NCI-H1417 treated with DMSO at 0.1 percent for 48 hours (cell line): ENCODE results near the gene LRP2BP.

ENCODE experiments used
- DNase-seq: peaks from one replicate; lab custom pipeline; 2025; lab: John Stamatoyannopoulos, UW

Gene LRP2BP

DNA sequence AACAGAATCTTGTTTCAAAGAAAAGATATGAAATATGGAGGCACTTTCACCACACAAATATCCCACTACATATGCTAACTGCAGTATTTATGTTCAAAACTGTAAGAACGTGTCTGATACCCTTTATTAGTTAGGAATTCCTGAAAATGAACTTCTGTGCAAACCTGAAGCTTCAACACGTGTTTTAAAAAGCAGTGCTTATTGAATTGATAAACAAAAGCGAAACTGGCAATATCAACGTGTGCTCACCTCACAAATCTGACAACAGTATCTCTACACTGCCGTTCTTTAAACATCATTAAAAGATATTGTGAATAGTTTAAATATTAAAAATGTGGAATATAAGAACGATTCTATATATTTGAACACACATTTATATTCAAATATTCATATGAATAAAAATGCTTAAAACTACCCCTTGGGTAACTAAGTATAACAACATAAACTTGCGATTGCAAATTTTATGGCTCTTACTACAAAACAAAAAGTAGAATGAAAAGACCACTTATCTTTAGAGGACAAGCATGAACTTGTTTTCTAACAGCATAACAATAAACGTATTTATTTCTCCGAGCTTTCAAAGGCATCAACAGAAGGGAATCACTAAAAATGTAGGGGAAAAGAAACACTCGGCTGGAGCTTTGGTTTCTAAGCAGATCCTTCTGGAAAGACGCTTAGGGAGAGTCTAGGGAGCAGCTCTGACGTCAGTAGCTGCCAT is at the start of gene LRP2BP:
TSS of gene LRP2BP (minus strand) at position 687 of the 718 bp plus-strand sequence. CDS start 17,738 bp downstream, outside the sequence.
- no peak for DNase-seq

DNA sequence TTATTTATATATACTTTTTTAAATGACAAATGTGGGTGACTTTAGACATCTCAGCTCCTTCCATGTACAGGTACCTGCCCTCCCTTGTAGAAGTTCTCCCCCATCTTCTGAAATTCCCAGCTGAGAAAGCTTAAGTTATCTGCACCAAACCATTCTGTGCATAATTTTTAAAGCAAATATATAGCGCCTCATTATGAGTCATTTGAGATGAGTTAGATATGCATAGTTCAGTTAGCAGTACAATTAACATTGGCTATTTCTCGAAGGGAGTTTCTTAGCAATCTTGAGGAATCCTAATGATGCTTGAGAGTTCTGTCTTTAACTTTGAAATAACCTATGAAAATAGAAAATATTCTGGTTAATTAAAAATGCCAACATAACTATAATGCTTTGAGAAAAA is 49.5 kb upstream of the LRP2BP start:
- DNase-seq: no peak

DNA sequence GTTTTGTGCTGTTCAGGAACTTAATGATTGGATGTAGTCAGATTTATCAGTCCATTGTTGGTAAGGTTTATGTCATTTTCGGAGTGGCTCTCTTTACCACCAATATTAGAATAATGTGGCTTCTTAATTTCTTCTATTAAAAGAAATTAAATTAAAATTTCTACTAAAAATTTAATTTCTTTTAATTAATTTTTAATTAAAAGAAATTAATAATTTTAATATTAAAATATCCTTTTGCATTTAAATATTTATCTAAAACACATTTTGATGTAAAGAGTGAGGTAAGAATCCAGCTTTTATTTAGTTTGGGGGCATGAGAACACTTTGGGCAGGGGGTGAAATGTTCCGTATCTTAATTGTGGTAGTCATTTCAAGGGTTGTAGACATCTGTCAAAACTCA is 45.8 kb upstream of the LRP2BP start:
- DNase-seq: no peak

DNA sequence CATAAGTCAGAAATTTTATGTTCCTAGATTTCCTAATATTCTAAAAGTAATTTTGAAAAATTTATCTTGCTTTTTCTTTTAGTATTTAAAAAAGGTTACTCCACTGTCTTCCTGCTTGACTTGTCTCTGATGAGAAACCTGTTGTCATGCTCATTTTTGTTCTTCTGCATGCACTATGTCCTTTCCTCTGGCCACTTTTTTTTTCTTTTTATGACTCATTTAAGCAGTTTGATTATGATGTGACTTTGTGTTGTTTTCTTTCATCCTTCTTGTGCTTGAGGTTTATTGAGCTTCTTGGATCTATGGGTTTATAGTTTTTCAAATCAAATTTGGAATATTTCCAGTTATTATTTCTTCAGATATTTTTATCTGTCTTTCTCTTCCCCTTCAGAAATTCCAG is 42.1 kb upstream of the LRP2BP start:
- no peak for DNase-seq

DNA sequence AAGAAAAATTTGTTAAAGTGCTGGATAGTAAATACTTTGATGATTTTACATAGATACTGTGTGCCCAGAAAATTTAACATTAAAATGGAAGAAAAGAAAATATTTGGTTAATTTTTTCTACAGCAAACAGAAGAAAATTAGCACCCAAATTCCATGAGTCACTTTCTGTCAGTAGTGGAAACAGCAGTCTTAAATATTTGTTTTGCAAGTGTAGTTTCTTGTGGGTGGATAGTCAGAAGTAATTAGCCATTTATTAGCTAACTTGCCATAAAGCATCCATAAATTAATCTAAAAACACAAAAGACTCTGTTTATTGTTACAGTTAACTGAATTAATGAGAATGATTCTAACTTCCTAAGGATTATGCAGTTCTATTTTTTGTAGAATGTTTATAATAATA is 39.7 kb upstream of the LRP2BP start:
- DNase-seq: no peak

DNA sequence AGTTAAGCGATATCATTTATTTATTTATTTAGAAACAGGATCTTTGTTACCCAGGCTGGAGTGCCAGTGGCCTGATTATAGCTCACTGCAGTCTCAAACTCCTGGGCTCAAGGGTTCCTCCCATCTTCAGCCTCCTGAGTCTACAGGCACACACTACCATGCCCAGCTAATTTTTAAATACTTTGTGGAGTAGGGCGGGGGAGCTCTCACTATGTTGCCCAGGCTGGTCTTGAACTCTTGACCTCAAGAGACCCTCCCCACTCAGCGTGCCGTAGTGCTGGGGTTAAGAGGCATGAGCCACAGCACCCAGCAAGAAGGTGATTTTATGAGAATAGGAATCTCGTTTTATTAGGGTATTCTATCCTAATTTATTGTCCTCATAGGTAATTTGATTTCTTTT is 33.9 kb upstream of the LRP2BP start:
- no peak for DNase-seq

DNA sequence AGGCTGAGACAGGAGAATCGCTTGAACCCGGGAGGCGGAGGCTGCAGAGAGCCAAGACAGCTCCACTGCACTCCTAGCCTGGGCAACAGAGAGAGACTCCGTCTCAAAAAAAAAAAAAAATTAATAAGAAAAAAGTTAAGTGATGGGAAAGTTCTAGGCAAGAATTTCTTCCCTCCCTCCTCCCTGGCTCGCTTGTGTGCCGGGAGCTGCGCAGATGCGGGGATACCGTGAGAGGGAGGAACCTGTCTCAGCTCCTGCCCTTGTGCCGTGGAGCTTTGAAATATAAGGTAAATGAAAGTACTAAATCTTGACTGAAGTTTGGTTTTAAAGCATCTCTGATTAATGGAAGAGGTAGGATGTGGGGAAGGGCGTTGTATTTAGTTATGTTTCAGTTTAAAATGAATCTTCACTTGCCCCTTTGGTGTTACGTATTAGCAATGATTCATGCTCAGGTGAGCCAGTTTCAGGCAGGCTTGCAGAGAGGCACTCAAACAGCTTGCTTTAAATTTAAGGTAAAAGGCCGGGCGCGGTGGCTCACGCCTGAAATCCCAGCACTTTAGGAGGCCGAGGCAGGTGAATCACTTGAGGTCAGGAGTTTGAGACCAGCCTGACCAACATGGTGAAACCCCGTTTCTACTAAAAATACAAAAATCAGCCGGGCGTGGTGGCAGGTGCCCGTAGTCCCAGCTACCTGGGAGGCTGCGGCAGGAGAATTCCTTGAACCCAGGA is 31.4 kb upstream of the LRP2BP start:
- no peak for DNase-seq

DNA sequence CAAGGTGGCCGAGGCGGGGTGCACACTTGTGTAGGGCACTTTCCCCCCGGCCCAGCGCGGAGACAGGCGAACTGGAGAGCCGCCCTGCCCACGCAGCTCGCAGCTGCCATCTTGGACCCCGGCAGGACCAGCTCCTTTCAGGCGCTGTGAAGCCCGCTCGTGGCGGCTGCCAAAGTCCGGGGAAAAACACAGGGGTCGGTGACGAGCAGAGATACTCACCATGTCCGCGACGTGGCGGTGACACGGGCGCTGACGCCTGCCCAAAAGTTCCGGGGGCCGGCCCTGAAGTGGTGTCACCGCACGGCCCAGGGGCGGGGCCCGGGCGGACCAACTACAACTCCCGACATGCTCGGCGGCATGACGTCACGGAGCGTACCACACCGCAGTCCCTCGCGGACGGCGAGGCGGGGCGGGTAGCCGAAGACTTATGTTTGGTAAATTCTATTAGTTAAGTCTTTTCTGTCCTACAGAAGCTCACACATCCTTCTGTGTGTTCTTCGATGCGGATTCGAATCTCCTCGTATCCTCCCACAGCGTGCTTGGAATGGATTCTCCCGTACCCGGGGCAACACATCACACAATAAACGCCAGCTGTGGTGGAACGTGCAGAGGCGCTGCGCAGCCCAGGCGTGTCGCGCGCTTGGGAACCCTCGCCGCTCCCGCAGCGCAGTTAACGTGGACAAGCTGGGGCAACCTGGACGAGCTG is 30.1 kb upstream of the LRP2BP start, which contains the start of gene UFSP2:
TSS of gene UFSP2 (minus strand) at position 318 of the 706 bp plus-strand sequence. CDS start at position 222, 96 bp downstream.
- DNase-seq: peak; percentile 46

DNA sequence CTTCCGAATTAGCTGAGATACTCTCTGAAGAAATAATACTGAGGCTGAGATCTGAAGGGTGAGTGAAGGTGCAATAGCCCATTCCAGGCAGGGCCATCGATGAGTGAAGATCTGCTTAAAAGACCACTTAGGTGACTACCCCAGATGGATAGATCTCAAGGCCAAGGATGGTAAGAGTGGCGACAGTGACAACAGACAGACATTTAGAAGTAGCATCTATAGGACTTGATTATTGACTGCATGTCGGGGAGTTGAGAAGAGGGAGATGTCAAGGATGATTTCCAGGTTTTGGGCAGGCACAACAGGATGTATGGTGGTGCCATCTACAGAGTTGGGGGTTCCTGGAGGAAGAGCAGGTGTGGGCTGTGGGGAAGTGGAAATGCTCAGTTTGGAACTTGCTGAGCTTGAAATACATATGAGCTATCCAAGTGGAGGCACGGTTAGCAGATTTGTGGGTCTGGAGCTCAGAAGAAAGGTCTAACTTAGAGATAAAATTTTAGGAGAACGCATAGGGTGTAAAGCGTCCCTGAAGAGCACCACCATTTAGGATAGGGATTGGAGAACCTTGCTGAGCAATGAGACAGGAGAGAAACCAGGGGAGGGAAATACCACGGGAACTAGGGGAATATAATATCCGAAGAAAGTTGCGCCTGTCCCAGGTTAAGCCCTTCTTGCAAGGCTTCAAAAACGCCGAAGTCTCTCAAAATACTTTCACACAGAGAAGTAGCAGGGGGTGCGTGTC is 29.4 kb upstream of the LRP2BP start:
- DNase-seq: no peak

DNA sequence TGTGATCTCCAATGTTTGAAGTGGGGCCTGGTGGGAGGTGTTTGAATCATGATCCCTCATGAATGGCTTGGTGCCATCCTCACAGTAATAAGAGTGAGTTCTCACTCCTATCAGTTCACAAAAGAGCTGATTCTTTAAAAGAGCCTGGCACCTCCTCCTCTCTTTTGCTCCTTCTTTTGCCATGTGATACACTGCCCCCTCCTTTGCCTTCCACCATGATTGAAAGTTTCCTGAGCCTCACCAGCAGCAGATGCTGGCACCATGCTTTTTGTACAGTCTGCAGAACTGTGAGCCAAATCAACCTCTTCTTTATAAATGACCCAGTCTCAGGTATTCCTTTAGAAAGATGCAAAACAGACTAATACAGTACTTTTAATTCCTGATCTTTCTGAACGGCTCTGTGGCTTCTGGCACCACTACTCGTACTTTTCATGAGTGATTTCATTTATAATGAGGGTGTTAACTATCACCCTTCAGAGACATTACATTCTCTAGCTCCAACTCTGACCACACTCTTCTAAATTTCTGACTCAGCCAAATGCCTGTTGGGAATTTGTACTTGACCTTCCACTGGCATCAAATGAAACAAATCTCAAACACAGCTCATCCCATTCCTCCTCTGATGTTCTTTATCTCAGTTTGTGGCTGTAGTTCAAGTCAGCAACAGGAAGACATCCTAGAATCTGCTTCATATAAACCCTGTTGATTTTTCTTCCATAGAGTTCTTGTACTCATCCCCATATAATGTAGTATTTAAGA is 25.8 kb upstream of the LRP2BP start:
- DNase-seq: no peak

DNA sequence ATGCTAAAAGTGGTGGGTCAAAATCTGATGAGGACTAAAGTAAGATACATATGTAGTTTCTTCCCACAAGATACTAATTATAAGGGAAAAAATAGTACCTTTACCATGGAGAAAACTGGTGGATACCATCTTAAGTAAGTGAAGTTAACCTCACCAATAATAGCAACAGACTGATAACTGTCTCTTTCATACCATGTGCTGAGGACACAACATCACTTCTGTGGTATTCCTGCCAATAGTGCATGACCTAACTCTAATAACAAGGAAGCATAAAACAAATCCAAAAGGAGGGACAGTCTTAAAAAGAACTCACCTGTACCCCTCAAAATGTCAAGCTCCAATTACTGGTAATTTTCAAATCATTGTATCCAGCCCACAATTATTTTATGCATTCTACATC is 21.2 kb upstream of the LRP2BP start:
- no peak for DNase-seq

DNA sequence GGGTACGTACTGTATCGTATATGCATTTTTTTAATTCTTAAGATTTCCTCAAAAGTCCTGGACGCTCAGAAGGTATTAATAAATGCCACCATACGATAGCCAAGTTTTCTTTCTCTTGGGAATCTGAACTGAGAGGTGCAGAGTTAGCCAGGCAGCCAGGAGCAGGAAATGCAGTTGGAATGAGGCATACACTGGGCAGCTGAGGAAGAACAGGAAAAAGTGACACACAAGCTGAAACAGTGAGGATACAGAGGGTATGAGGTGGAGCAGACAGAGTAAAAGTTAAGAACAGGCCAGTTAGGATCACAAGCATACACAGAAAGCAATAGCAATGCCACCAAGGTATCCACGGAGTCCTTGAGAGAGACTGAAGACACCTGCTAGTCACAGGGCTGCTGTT is 16.7 kb upstream of the LRP2BP start:
- no peak for DNase-seq

DNA sequence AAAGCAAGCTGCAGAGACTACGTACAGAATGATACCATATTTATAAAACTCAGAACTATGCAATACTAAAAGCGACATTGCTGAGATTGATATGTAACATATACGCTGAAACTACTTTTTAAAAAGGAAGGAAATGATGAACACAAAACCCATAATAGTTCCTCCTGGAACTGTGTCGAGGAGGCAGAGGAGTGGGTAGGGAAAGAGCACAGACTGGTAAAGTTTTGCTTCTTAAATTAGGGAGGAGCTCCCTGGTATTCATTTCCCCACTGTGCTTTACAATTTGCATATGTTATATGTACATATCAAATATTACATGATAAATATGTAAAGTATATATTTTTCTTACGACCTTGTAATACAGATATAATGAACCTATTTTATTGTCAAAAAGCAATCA is 16.1 kb upstream of the LRP2BP start:
- DNase-seq: no peak

DNA sequence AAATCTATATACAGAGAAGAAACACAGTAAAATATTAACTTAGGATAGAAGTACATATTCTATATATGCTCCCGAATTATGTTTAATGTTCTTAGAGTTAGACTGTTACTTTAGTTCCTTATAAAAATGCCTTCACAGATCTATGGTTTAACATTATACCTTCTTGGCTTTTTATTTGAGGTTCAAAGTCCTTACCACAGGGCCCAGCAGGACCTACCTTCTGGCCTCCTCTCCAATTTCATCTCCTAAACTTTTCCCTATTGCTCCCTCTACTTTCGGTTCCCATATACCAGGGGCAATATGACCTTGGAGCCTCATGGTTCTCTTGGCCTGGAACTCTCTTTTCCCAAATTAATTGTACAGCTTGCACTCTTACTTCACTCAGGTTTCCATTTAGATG is 12.7 kb upstream of the LRP2BP start:
- DNase-seq: no peak

DNA sequence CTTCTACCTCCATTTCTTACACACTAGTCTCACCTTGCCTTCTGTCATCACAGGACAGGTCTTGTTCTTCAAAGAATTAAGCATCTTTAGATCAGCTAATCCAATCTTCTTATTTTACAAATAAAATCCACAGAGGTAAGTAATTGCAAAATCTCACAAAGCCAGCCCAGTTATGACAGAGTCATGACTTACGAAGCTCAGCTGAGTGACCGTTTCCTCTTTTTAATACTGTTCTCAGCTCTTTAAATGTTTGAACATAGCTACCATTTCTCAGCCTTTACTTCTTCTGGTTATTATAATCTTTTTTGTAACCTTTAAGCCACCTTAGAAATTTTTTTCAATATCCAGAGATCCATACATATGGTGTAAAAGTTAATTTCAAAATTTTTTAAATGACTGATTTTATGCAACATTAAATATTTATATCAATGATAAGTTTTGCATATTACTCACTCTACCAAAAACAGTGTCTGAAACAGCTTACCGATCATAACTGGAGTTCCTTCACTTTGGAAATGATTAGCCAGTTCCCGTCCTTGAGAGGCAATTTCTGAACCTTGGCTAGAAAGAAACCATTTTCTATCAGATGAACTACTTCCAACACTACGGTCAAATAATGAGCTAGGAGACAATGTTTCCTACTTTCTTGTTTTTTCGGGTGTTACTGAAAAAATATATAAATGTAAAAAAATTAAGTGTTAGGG is 9.7 kb upstream of the LRP2BP start:
- no peak for DNase-seq

DNA sequence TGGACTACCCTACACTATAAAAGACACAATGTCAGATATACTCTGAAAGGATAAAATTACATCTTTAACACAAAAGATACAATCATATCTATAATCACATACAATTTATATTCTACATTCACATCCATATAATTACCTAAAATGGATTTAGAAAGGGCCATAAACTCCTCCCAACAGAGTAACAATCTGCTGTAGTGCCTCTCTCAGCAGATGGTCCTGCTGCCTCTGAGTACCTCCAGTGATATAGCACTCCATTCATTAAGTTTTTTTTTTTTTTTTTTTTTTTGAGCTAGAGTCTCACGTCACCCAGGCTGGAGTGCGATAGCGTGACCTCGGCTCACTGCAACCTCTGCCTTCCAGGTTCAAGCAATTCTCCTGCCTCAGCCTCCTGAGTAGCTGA is 8.3 kb upstream of the LRP2BP start:
- DNase-seq: no peak

DNA sequence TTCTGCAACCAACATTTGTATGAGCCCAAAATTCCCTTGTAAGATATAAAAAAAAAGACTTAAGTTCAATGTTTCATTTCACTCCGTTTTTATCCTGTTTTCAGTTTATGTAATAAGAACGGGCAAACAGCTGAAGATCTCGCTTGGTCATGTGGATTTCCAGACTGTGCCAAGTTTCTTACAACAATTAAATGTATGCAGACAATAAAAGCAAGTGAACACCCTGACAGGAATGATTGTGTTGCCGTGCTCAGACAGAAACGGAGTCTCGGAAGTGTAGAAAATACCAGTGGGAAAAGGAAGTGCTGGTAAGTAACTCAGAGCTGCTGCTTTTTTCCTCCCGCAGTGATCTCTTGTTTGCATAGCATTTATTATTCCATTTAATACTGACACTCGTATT is 3.7 kb upstream of the LRP2BP start:
- DNase-seq: no peak

DNA sequence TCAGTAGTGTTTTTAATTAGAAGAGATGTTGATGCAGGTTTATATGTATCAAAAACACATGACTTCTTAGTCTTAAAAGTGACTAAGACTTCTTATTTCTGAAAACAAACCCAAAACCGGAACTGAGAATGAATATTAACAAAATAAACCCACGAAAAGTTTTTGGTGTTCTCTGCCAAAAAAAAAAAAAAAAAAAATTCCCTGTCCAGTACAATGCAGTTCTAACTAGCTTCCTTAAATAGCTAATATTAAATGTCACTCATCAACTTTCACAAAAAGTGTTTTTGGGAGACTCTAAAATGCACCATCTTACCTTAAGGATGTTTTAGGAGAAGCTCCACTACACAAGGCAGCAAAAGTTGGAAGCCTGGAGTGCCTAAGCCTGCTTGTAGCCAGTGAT is 2.9 kb upstream of the LRP2BP start:
- DNase-seq: no peak

DNA sequence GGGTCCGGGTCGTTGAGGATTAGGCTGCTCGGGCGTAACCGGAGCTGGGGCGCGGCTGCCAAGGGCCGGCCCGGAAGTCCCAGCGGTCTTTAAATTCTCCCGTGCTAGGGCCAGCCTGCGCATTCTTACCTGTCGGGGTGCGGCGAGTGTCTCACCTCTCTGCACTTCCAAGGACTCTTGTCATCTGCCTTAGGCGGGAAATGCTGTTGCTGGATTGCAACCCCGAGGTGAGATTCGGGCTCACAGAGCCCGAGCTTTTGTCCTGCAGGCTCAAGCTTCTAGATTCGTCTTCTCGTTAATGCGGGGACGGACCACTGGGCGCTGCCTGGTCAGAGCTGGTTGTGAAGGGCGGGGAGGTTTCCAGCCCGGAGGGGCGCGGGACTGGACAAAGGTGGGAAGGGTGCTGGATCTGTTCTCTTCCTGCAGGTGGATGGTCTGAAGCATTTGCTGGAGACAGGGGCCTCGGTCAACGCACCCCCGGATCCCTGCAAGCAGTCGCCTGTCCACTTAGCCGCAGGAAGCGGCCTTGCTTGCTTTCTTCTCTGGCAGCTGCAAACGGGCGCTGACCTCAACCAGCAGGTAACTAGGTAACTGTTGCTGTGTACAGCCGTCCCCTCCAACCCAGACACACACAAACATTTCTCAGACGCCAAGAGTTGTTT is 1.1 kb upstream of the LRP2BP start, which contains the start of gene ANKRD37:
TSS of gene ANKRD37 (plus strand) at position 118 of the 662 bp plus-strand sequence. CDS start at position 201, 83 bp downstream.
- DNase-seq: peak; percentile 23
